Spleen (tissue), 7 donors: ENCODE data around the gene SORCS2.

Experiments
- POLR2A ChIP-seq, 3 donors: fragments of 450-650 bp; IDR thresholded peaks; one replicate each; pipeline ENCODE4 v1.5.1; 2017; ENCODE audit warnings: antibody characterized with exemption in 3 of 3, mild to moderate bottlenecking in 1 of 3
- TF ChIP-seq, protein P1 (sequence below), 11 experiments: fragments of 200-600 bp in 7 of 11; fragments of 450-650 bp in 4 of 11; sonication (generic) in 4 of 11; IDR thresholded peaks in 8 of 11; conservative IDR thresholded peaks in 3 of 11; 1 replicate in 7 of 11; 2 replicates in 4 of 11; pipeline versions ENCODE4 v1.4.0 to v1.8.0; 2016 to 2021; ENCODE audit warnings: antibody characterized with exemption in 11 of 11, inconsistent platforms in 4 of 11, mild to moderate bottlenecking in 1 of 11
- donor health status: DM: no; HTN: no; CAD: no; lungs with moderate emphysema.
- donor health status: DM: no; HTN: no; CAD: no.
- donor health status: DM: no; HTN: no; CAD: no.

DNA sequence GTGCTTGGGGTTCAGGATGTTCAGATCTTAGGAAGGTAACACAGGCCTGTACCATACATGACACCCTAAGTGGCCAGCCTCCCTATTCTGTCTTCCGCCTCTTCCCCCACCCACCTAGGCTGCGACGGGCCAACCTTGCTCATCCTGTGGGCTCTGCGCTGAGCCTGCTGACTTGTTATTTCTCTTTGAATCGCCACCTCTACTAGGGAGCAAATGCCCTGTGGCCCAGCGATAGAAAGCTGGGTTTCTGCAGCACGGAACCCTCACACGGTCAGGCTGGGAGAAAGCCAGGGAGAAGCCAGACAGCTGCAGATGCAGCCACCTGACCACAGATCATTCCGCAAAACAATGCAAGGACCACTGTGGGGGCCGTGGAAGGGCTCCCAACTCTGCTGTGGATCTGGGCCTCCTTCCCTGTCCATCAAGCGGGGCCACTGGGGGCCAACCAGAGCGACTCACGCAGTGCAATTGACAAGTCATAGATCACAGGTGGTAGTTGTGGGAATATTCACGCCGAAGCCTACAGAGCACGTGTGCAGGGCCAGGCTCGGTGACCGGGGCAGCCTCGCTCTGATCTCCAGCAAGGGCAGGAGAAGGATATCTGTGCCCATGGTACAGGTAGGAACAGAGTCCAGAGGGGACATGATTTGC is 519.8 kb downstream of the SORCS2 start:
- TF ChIP-seq, protein P1, sequence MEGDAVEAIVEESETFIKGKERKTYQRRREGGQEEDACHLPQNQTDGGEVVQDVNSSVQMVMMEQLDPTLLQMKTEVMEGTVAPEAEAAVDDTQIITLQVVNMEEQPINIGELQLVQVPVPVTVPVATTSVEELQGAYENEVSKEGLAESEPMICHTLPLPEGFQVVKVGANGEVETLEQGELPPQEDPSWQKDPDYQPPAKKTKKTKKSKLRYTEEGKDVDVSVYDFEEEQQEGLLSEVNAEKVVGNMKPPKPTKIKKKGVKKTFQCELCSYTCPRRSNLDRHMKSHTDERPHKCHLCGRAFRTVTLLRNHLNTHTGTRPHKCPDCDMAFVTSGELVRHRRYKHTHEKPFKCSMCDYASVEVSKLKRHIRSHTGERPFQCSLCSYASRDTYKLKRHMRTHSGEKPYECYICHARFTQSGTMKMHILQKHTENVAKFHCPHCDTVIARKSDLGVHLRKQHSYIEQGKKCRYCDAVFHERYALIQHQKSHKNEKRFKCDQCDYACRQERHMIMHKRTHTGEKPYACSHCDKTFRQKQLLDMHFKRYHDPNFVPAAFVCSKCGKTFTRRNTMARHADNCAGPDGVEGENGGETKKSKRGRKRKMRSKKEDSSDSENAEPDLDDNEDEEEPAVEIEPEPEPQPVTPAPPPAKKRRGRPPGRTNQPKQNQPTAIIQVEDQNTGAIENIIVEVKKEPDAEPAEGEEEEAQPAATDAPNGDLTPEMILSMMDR (IDR thresholded peaks at IDR 0.05 in 8 of 11, conservative IDR thresholded peaks at IDR 0.05 in 3 of 11): no peak
- TF ChIP-seq POLR2A (IDR thresholded peaks at IDR 0.05): no peak
